OCI-LY3 (cell line): ENCODE results near the gene RPS6KA2.

Experiments
- CTCF ChIP-seq: fragments of 200-600, 300-600 bp; sonication (generic); IDR thresholded peaks from 2 replicates; pipeline ENCODE4 v1.5.1; 2014; ENCODE audit warnings: antibody characterized with exemption, low read length, low read depth
- EZH2phosphoT487 ChIP-seq: fragments of 200-600 bp; shearing (Covaris generic); IDR thresholded peaks from 2 replicates; pipeline ENCODE4 v1.6.1; 2018; ENCODE audit warnings: antibody characterized with exemption, mixed run types, low read depth

- TF ChIP-seq CTCF (no peak), EZH2phosphoT487 (no peak)
Observed at GRCh38 chr6:166402582-166403277, 224.3 kb downstream of the RPS6KA2 start.
